ENCODE measurements around the gene MED27. TPM values are rescaled to one million over a fixed set of nuclear protein-coding genes. Genes with fewer than 3 reads are reported as not detected.
A peak's percentile ranks its signal among the peaks of the same experiment; 100 is the strongest.

MED27 gene
- total and polyA plus RNA-seq, 2 of the 4 experiments (the other 2 are of a cell fraction) = 50.2 to 63.4 TPM

- no peak overlapping the region for H3K18ac ChIP-seq (ENCODE audit: low read depth, low read length)
- no peak overlapping the region for H2BK20ac ChIP-seq (ENCODE audit: low read depth, low read length)
- H4K8ac ChIP-seq (ENCODE audit: low read depth in 2 of 2, low read length in 2 of 2) = no peak overlapping the region
- H2AK9ac ChIP-seq (replicated peaks; ENCODE audit: low read depth, low read length, poor library complexity) = no peak overlapping the region
- no peak overlapping the region for H3K14ac ChIP-seq (replicated peaks; ENCODE audit: low read depth, low read length)
- peaks cover 79% of the 10 kb centered on the region for H3K27me3 ChIP-seq (ENCODE audit: control insufficient read depth, insufficient read depth, low read length)
- ChIA-PET CTCF (interaction anchor here (0.8 kb wide), 1 partner anchor 205 kb away, joined by 3 read pairs; no protein-coding TSS in a partner anchor), POLR2A (ENCODE audit: unreplicated experiment) (no interaction called here)
- in situ Hi-C loops (cut with MboI; ENCODE audit: low sequenced_read_pairs) (no loop called here), dilution Hi-C loops (cut with HindIII; ENCODE audit: low sequenced_read_pairs, unreplicated experiment) (no loop called here), intact Hi-C loops (cut with micrococcal nuclease) (no loop called here)
- no peak overlapping the region for H2BK15ac ChIP-seq (ENCODE audit: low read depth, low read length)
- no peak overlapping the region for H3K4me2 ChIP-seq (ENCODE audit: low read depth, low read length)
- no TSS peak for BruUV-seq (replicated peaks)
- H3K27ac ChIP-seq (ENCODE audit: insufficient read depth, low read length) = no peak overlapping the region
- H4K5ac ChIP-seq (ENCODE audit: low read depth, low read length) = no peak overlapping the region
- no peaks in the 10 kb centered on the region for H3K36me3 ChIP-seq (ENCODE audit: control insufficient read depth, insufficient read depth, low read length)
- no peak overlapping the region for H3K4me3 ChIP-seq (ENCODE audit: insufficient read depth, low read depth, low read length)
- DNase-seq (no peak), ATAC-seq (ENCODE audit: low read depth) (peak; percentile 21; the same call in 1 of the 2 replicates)
- no peak overlapping the region for H2AFZ ChIP-seq (replicated peaks; ENCODE audit: low read length, poor library complexity)
- H3K4ac ChIP-seq (ENCODE audit: low read depth, low read length) = no peak overlapping the region
- WGBS, 2 experiments (ENCODE audit: extremely low coverage in 2 of 2, insufficient read length in 1 of 2) = 0% methylated on average over 5 of the region's 20 CpGs; no CpG with 5 or more reads in 1 of the 2 experiments
- H2AK5ac ChIP-seq (ENCODE audit: low read depth, low read length) = no peak overlapping the region
- no peak overlapping the region for H2BK120ac ChIP-seq (ENCODE audit: low read depth, low read length)
- no peak overlapping the region for H2BK5ac ChIP-seq (ENCODE audit: low read depth, low read length, poor library complexity, severe bottlenecking)
- H3K23ac ChIP-seq (ENCODE audit: low read depth, low read length) = no peak overlapping the region
- H3K9me3 ChIP-seq (ENCODE audit: control insufficient read depth, insufficient read depth, low read length) = peaks cover 5% of the 10 kb centered on the region
- H4K20me1 ChIP-seq (ENCODE audit: insufficient read depth, low read length) = no peaks in the 10 kb centered on the region
- H3K9me1 ChIP-seq (ENCODE audit: insufficient read depth, low read length) = no peaks in the 10 kb centered on the region
- H3K9ac ChIP-seq (ENCODE audit: low read depth, low read length) = no peak overlapping the region
- no peak overlapping the region for H3K56ac ChIP-seq (ENCODE audit: extremely low read depth, insufficient read depth, low read length)
- TF ChIP-seq RAD21 (IDR thresholded peaks at IDR 0.05; ENCODE audit: low read length) = no peak
- TF ChIP-seq USF2 (IDR thresholded peaks at IDR 0.05; ENCODE audit: low read depth, low read length) = no peak
- no peak for TF ChIP-seq RCOR1 (IDR thresholded peaks at IDR 0.05; ENCODE audit: insufficient replicate concordance, low read length)
- TF ChIP-seq RFX5 (IDR thresholded peaks at IDR 0.05; ENCODE audit: low read depth, low read length) = no peak
- no peak for TF ChIP-seq POLR2A (IDR thresholded peaks at IDR 0.05; ENCODE audit: low read depth, low read length)
- TF ChIP-seq CEBPB (IDR thresholded peaks at IDR 0.05; ENCODE audit: low read depth, low read length) = no peak
- no peak for TF ChIP-seq BHLHE40 (IDR thresholded peaks at IDR 0.05; ENCODE audit: low read depth, low read length)
- no peak for TF ChIP-seq NFE2L2 (IDR thresholded peaks at IDR 0.05; ENCODE audit: low read depth, low read length)
- TF ChIP-seq, protein P1, sequence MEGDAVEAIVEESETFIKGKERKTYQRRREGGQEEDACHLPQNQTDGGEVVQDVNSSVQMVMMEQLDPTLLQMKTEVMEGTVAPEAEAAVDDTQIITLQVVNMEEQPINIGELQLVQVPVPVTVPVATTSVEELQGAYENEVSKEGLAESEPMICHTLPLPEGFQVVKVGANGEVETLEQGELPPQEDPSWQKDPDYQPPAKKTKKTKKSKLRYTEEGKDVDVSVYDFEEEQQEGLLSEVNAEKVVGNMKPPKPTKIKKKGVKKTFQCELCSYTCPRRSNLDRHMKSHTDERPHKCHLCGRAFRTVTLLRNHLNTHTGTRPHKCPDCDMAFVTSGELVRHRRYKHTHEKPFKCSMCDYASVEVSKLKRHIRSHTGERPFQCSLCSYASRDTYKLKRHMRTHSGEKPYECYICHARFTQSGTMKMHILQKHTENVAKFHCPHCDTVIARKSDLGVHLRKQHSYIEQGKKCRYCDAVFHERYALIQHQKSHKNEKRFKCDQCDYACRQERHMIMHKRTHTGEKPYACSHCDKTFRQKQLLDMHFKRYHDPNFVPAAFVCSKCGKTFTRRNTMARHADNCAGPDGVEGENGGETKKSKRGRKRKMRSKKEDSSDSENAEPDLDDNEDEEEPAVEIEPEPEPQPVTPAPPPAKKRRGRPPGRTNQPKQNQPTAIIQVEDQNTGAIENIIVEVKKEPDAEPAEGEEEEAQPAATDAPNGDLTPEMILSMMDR (conservative IDR thresholded peaks at IDR 0.05; ENCODE audit: low read depth, low read length) = no peak
- TF ChIP-seq MAZ (IDR thresholded peaks at IDR 0.05; ENCODE audit: borderline replicate concordance, low read depth, low read length) = no peak
- TF ChIP-seq CHD1 (IDR thresholded peaks at IDR 0.05; ENCODE audit: low read depth, low read length) = no peak
- TF ChIP-seq, protein P2, sequence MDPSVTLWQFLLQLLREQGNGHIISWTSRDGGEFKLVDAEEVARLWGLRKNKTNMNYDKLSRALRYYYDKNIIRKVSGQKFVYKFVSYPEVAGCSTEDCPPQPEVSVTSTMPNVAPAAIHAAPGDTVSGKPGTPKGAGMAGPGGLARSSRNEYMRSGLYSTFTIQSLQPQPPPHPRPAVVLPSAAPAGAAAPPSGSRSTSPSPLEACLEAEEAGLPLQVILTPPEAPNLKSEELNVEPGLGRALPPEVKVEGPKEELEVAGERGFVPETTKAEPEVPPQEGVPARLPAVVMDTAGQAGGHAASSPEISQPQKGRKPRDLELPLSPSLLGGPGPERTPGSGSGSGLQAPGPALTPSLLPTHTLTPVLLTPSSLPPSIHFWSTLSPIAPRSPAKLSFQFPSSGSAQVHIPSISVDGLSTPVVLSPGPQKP (IDR thresholded peaks at IDR 0.05; ENCODE audit: borderline replicate concordance, low read depth, low read length) = no peak
- no peak for TF ChIP-seq SMC3 (IDR thresholded peaks at IDR 0.05; ENCODE audit: low read depth, low read length)
- no peak for TF ChIP-seq MXI1 (IDR thresholded peaks at IDR 0.05; ENCODE audit: borderline replicate concordance, low read depth, low read length)
- no peak for TF ChIP-seq MAFK (IDR thresholded peaks at IDR 0.05; ENCODE audit: low read depth, low read length)
- TF ChIP-seq FOS (IDR thresholded peaks at IDR 0.05; ENCODE audit: low read depth, low read length) = no peak
- H3K4me1 ChIP-seq (ENCODE audit: control insufficient read depth, insufficient read depth, low read length) = no peaks in the 10 kb centered on the region
- no peak overlapping the region for H4K91ac ChIP-seq (ENCODE audit: insufficient read depth, low read depth, low read length)
- no peaks in the 10 kb centered on the region for H3K79me1 ChIP-seq (ENCODE audit: low read depth in 1 of 2, low read length in 2 of 2)
These were observed 255.5 kb downstream of the MED27 start for GRCh38 chr9:131824155-131824594.
